ENCODE results near the gene NEURL1.
A peak's percentile ranks its signal among the peaks of the same experiment; 100 is the strongest.
"Not testable (repeated sequence)": the region's sequence is repeated elsewhere in the genome, so short reads cannot be mapped to it uniquely, and the experiment has no call there.

NEURL1 gene

DNA sequence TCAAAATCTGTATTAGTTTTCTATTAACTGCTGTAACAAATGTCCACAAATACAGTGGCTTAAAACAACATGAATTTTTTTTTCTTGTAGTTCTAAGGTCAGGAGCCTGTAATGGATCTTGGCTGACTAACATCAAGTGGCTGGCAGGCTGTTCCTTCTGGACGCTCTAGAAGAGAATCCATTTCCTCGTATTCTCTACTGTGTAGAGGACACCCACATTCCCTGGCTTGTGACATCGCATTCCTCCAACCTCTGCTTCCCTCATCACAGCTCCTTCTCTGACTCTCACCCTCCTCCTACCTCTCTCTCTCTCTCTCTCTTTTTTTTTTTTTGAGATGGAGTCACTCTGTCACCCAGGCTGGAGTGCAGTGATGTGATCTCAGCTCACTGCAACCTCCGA, 30.0 kb upstream of the NEURL1 start:
- no peak for DNase-seq (ENCODE audit: low read depth)

GRCh38 chr10:103465411-103466179, 27.9 kb upstream of the NEURL1 start:
- DNase-seq (ENCODE audit: low read depth), result no peak

DNA sequence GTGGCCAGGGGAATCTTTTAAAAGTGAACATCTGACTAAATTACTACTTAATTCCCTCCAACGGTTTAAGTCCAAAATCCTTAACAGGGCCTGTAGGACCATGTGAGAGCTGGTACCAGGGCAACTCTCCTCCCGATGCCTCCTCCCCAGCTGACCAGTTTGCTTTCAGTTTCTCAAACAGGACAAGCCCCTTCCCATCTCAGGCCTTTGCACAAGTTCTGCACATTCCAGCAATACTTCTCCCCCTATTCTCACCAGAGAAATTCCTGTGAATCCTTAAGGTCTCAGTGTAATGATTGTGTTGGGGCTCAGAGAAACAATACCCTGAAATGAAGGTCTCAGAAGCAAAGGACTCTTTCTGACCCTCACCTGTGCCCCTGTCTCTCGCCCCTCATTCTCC, 26.8 kb upstream of the NEURL1 start:
- no peak for DNase-seq (ENCODE audit: low read depth)

DNA sequence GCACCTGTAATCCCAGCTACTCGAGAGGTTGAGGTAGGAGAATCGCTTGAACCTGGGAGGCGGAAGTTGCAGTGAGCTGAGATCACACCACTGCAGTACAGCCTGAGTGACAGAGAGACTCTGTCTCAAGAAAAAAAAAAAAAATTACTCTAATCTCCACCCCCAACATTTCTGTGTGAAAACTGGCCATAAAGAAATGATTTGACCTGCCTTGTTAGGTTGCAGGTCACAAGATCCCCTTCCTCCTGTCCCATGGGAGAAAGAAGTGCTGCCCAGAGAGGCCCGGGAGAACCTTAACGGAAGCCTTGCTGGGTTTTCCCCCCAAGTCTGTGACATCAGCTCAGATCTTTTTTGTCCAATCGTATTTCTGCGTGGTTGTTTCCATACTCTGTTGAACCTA, 26.1 kb upstream of the NEURL1 start:
- DNase-seq (ENCODE audit: low read depth), result no peak

- DNase-seq (ENCODE audit: low read depth), result no peak
Observed at GRCh38 chr10:103469201-103469600, 24.3 kb upstream of the NEURL1 start.

- DNase-seq (ENCODE audit: low read depth), result peak; percentile 26
Observed at GRCh38 chr10:103470761-103471653, 22.5 kb upstream of the NEURL1 start.

DNA sequence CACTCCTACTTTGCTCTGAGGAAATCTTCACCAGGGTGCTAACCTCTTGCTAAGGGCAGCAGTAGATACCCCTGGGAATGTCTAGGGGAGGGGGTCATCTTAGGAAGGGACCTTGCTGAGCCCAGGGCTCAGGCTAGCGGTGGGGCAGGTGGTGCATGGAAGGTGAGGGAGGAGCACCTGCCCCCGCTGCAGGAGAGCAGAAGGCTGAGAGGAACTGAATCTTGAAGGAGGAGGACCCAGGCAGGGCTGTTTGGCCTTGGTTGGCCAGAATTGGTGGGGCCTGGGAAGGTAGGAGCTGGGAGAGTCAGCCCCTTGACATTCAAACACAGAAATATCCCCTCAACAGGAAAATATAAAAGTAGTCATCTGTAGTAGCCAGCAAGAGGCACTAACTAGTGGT, 21.5 kb upstream of the NEURL1 start:
- DNase-seq (ENCODE audit: low read depth), result no peak

GRCh38 chr10:103473261-103473671, 20.2 kb upstream of the NEURL1 start:
- no peak for DNase-seq (ENCODE audit: low read depth)

GRCh38 chr10:103474077-103474476, 19.4 kb upstream of the NEURL1 start:
- DNase-seq (ENCODE audit: low read depth), result no peak

DNA sequence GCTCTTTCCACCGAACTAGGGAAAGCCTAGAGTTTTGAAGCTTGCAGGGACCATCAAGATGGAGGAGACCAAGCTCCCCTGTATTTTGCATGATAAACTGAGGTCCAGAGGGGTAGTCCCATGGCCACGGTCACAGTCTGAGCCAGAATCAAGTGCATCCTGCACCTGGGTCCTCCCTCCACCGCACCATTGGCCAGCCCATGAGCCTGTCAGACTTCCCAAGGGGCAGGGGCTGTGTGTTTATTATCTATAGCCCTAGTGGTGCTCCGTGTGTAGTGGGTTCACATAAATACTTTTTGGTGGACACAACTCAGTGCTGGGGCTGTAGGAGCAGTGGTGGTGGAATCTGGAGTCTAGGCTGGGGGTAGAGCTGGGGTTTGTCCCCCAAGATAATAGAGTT, 18.1 kb upstream of the NEURL1 start:
- no peak for DNase-seq (ENCODE audit: low read depth)

- DNase-seq (ENCODE audit: low read depth), result no peak
Observed at GRCh38 chr10:103476046-103476768, 17.3 kb upstream of the NEURL1 start.

DNA sequence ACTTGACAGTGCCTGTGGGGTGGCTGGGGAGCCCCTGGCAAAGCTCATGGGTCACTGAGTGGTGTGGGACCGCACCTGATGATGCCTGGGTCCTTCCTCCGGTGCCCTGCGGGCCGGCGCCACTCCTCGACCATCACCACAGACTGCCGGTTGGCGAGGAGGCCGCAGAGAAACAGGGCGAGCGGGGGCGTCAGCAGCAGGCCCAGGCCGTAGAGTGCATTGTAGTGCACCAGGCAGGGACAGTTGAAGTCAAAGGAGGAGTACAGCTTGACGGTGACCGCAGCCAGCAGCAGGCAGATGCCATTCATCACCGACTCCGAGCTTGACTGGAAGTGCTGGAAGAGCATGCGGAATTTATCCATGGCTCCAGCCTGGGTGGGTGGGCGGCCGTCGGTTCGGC, 14.8 kb upstream of the NEURL1 start:
- no peak for DNase-seq (ENCODE audit: low read depth)

GRCh38 chr10:103479135-103479534, 14.4 kb upstream of the NEURL1 start, which contains the start of gene CALHM3:
TSS of gene CALHM3 (minus strand) at chr10:103479240. CDS start at chr10:103479032, 208 bp downstream.
- DNase-seq (ENCODE audit: low read depth), result no peak

- no peak for DNase-seq (ENCODE audit: low read depth)
Observed at GRCh38 chr10:103480521-103480920, 13.0 kb upstream of the NEURL1 start.

- DNase-seq (ENCODE audit: low read depth), result peak; percentile 14
Observed at GRCh38 chr10:103481974-103482531, 11.5 kb upstream of the NEURL1 start.

- DNase-seq (ENCODE audit: low read depth), result not testable (repeated sequence)
Observed at GRCh38 chr10:103486635-103487409, 6.7 kb upstream of the NEURL1 start.

DNA sequence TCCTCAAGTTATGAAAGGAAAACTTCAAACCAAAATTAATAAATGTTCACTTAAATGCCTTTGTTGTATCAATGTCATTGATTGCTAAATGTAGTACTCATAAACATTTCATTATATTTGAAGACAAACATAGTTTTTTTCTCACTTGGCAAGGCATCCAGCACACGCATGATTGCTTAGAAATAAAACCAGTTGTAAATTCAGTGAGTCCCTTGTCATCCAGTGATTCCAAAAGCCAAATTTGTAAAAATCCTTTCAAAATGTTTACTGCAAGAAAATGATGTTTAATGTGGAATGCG, 6.1 kb upstream of the NEURL1 start:
- no peak for DNase-seq (ENCODE audit: low read depth)

GRCh38 chr10:103490986-103491314, 2.6 kb upstream of the NEURL1 start:
- no peak for DNase-seq (ENCODE audit: low read depth)

GRCh38 chr10:103491729-103492364, 1.7 kb upstream of the NEURL1 start:
- DNase-seq (ENCODE audit: low read depth), result no peak

- no peak for DNase-seq (ENCODE audit: low read depth)
Observed at GRCh38 chr10:103492655-103493261, 747 bp upstream of the NEURL1 start.
